Stomach (tissue), 9 donors: ENCODE data around the gene TP53TG5. TPM values are rescaled to one million over a fixed set of nuclear protein-coding genes. Genes with fewer than 3 reads are reported as not detected.
"Not testable (repeated sequence)": the region's sequence is repeated elsewhere in the genome, so short reads cannot be mapped to it uniquely, and the experiment has no call there.

Source experiments
- DNase-seq, 2 donors: peaks; one replicate each; pipeline versions ENCODE4 v3.0.0 to v3.0.0-alpha.2; 2013 to 2019
- H3K27ac ChIP-seq, 5 donors: fragments of 200-600 bp in 4 of 5; sonication (generic) in 4 of 5; one replicate each; pipeline ENCODE4 v1.5.1; 2013 to 2019; ENCODE audit warnings: mild to moderate bottlenecking in 1 of 5, moderate library complexity in 1 of 5
- H3K27me3 ChIP-seq, 3 donors: fragments of 200-600 bp; sonication (generic); one replicate each; pipeline ENCODE4 v1.5.1; 2017 to 2019; ENCODE audit warnings: mixed run types in 1 of 3
- H3K36me3 ChIP-seq, 4 donors: fragments of 200-600 bp; sonication (generic); 1 replicate in 3 of 4; 2 replicates in 1 of 4; pipeline ENCODE4 v1.5.1; 2016 to 2019
- H3K4me1 ChIP-seq, 4 donors: fragments of 200-600 bp; sonication (generic); one replicate each; pipeline ENCODE4 v1.5.1; 2016 to 2019
- H3K4me3 ChIP-seq, 4 donors: fragments of 200-600 bp; sonication (generic) in 3 of 4; one replicate each; pipeline ENCODE4 v1.5.1; 2016 to 2019; ENCODE audit warnings: mild to moderate bottlenecking in 1 of 4
- H3K9me3 ChIP-seq, 4 donors: fragments of 200-600 bp; sonication (generic); one replicate each; pipeline ENCODE4 v1.5.1; 2016 to 2019
- CTCF ChIP-seq, 7 experiments: fragments of 450-650 bp in 4 of 7; fragments of 200-600 bp in 3 of 7; sonication (generic) in 3 of 7; IDR thresholded peaks; one replicate each; pipeline ENCODE4 v1.5.1; 2016 to 2019; ENCODE audit warnings: antibody characterized with exemption in 7 of 7, control low read depth in 2 of 7, mild to moderate bottlenecking in 1 of 7
- EP300 ChIP-seq: sonication (generic); formaldehyde crosslinking; IDR thresholded peaks from one replicate; pipeline ENCODE4 v1.6.1; 2017; ENCODE audit warnings: antibody characterized with exemption
- POLR2A ChIP-seq, 4 donors: fragments of 450-650 bp; IDR thresholded peaks; one replicate each; pipeline ENCODE4 v1.6.1; 2016; ENCODE audit warnings: antibody characterized with exemption in 4 of 4, control low read depth in 2 of 4, mild to moderate bottlenecking in 1 of 4, moderate library complexity in 1 of 4
- POLR2AphosphoS5 ChIP-seq, 3 donors: sonication (generic); formaldehyde crosslinking; IDR thresholded peaks; one replicate each; pipeline ENCODE4 v1.6.1; 2016; ENCODE audit warnings: antibody characterized with exemption in 3 of 3
- WGBS, 5 donors: extraction: QIAGEN DNeasy Blood & Tissue Kit in 3 of 5; methylation state at CpG; one replicate each; pipeline versions ENCODE4 v1.1.5 to v1.1.7; 2013 to 2018; 5-methylcytosine and 5-hydroxymethylcytosine counted together
- intact Hi-C: fragments of 100-400 bp; cut with DNase I; formaldehyde crosslinking; loops from one replicate; pipeline ENCODE4 v1.15.1; 2023; ENCODE audit warnings: low total_unique reads
- polyA plus RNA-seq, 3 donors: library from polyadenylated mRNA; stranded (reverse); fragments of 200-250 nt; gene quantifications; one replicate each; pipeline ENCODE4 v1.2.3, GENCODE V29; 2013
- total RNA-seq, 5 donors: library from RNA; depleted of rRNA; stranded (reverse); fragments of >200 nt; gene quantifications; one replicate each; pipeline versions ENCODE4 v1.1.0 to v1.2.3, GENCODE V29; 2014 to 2016
- donor health status: healthy with polysubstance abuse.
- donor health status: Bipolar disorder and iron deficiency.
- donor health status: healthy.

TP53TG5 gene
- total and polyA plus RNA-seq, 8 donors = 0.12 to 0.33 TPM; not detected in 6

- H3K27me3 ChIP-seq = peaks cover 0 to 3% (median 0%) of the 10 kb centered on the region in 3 donors
- 86 to 91% (median 89%) methylated on average over 3 of the region's 3 CpGs for WGBS, 5 donors
- H3K4me1 ChIP-seq = peaks cover 4 to 28% (median 18%) of the 10 kb centered on the region in 4 donors
- no peaks in the 10 kb centered on the region for H3K36me3 ChIP-seq
- TF ChIP-seq POLR2A (IDR thresholded peaks at IDR 0.05) = no peak
- no peak for TF ChIP-seq EP300
- TF ChIP-seq POLR2AphosphoS5 (IDR thresholded peaks at IDR 0.05) = no peak
- no peak for TF ChIP-seq CTCF (IDR thresholded peaks at IDR 0.05)
- DNase-seq = no peak
- intact Hi-C loops = no loop called here
- H3K4me3 ChIP-seq = no peak overlapping the region
- no peaks in the 10 kb centered on the region for H3K9me3 ChIP-seq
- no peak overlapping the region for H3K27ac ChIP-seq
These were observed 25.4 kb downstream of the TP53TG5 start for GRCh38 chr20:45352729-45353128.

GRCh38 chr20:45350795-45351194, 27.3 kb downstream of the TP53TG5 start:
- H3K27me3 ChIP-seq, H3K27ac ChIP-seq, H3K4me3 ChIP-seq, DNase-seq, intact Hi-C loops, H3K36me3 ChIP-seq, H3K9me3 ChIP-seq: not testable (repeated sequence)
- peaks cover 15 to 37% (median 21%) of the 10 kb centered on the region in 4 donors for H3K4me1 ChIP-seq
- WGBS, 5 donors = 92 to 97% (median 95%) methylated on average over 10 of the region's 10 CpGs

- no peaks in the 10 kb centered on the region for H3K36me3 ChIP-seq
- no peak overlapping the region for H3K4me3 ChIP-seq
- no peaks in the 10 kb centered on the region for H3K9me3 ChIP-seq
- H3K27me3 ChIP-seq = peaks cover 0 to 7% (median 0%) of the 10 kb centered on the region in 3 donors
- H3K4me1 ChIP-seq = peaks cover 18 to 43% (median 25%) of the 10 kb centered on the region in 4 donors
- DNase-seq = no peak
- peak overlapping the region in 1 of 5 donors; percentile 95 for H3K27ac ChIP-seq
- no peak for TF ChIP-seq POLR2A (IDR thresholded peaks at IDR 0.05)
- TF ChIP-seq EP300 = no peak
- TF ChIP-seq CTCF (IDR thresholded peaks at IDR 0.05) = no peak
- no peak for TF ChIP-seq POLR2AphosphoS5 (IDR thresholded peaks at IDR 0.05)
- WGBS, 5 donors = 20 to 41% (median 32%) methylated on average over 1 of the region's 1 CpG
- intact Hi-C loops = no loop called here
These were observed 27.9 kb downstream of the TP53TG5 start for GRCh38 chr20:45350217-45350616.

- peaks cover 38 to 57% (median 44%) of the 10 kb centered on the region in 4 donors for H3K4me1 ChIP-seq
- DNase-seq = peak; percentile 80 to 85
- intact Hi-C loops = no loop called here
- peak within 1 kb of the TSS; percentile 91 to 97 (median 95) for H3K27ac ChIP-seq
- peak within 1 kb of the TSS; percentile 68 to 74 (median 70) for H3K4me3 ChIP-seq
- H3K36me3 ChIP-seq = no peaks in the 10 kb centered on the region
- TF ChIP-seq POLR2A (IDR thresholded peaks at IDR 0.05) (peak in 2 of 4 donors; percentile 70 to 88), POLR2AphosphoS5 (IDR thresholded peaks at IDR 0.05) (peak; percentile 38 to 100 (median 99)), EP300 (no peak), CTCF (IDR thresholded peaks at IDR 0.05) (no peak)
- H3K27me3 ChIP-seq = peaks cover 0 to 7% (median 0%) of the 10 kb centered on the region in 3 donors
- no peaks in the 10 kb centered on the region for H3K9me3 ChIP-seq
- WGBS, 5 donors = 1 to 5% (median 1%) methylated on average over 15 to 77 of the region's 77 CpGs
These were observed 30.0 kb downstream of the TP53TG5 start, which contains the start of gene SDC4 for GRCh38 chr20:45347936-45348778. Gene SDC4, minus strand, starts transcription at chr20:45348424. Its CDS starts 40 bp downstream, at chr20:45348384.
